Measurements from ENCODE around the gene JADE3.

- TF ChIP-seq EP300 (IDR thresholded peaks at IDR 0.05) (no peak), CTCF (IDR thresholded peaks at IDR 0.05) (no peak), POLR2A (IDR thresholded peaks at IDR 0.05) (no peak), POLR2AphosphoS5 (IDR thresholded peaks at IDR 0.05) (no peak)
These were observed 38.5 kb upstream of the JADE3 start for GRCh38 chrX:46873746-46874145.
